Adrenal gland (tissue), 12 donors: ENCODE data around the gene ROM1. TPM values are rescaled to one million over a fixed set of nuclear protein-coding genes. Genes with fewer than 3 reads are reported as not detected.
"Not testable (repeated sequence)": the region's sequence is repeated elsewhere in the genome, so short reads cannot be mapped to it uniquely, and the experiment has no call there.

Experiments used
- DNase-seq, 7 donors: peaks; one replicate each; pipeline ENCODE4 v3.0.0-alpha.2; 2019 to 2020
- H3K27ac ChIP-seq, 5 donors: fragments of 200-600 bp; sonication (generic) in 4 of 5; 1 replicate in 3 of 5; 2 replicates in 2 of 5; pipeline versions ENCODE4 v1.5.1 to v1.8.0; 2016 to 2020; ENCODE audit warnings: mild to moderate bottlenecking in 1 of 5
- H3K27me3 ChIP-seq: fragments of 200-600 bp; 2 replicates; pipeline ENCODE4 v1.8.0; 2021
- H3K36me3 ChIP-seq, 2 donors: fragments of 200-600 bp; replicated peaks in 1 of 2; 1 replicate in 1 of 2; 2 replicates in 1 of 2; pipeline versions ENCODE4 v1.5.1 to v1.8.0; 2018 to 2022
- H3K4me1 ChIP-seq, 2 donors: fragments of 200-600 bp; replicated peaks in 1 of 2; 1 replicate in 1 of 2; 2 replicates in 1 of 2; pipeline versions ENCODE4 v1.5.1 to v1.8.0; 2018 to 2021
- H3K4me3 ChIP-seq, 4 donors: fragments of 200-600 bp; sonication (generic) in 3 of 4; one replicate each; pipeline ENCODE4 v1.5.1; 2016 to 2018
- H3K9me3 ChIP-seq, 3 donors: fragments of 200-600 bp; sonication (generic) in 1 of 3; replicated peaks in 1 of 3; 1 replicate in 2 of 3; 2 replicates in 1 of 3; pipeline versions ENCODE4 v1.5.1 to v1.8.0; 2016 to 2021
- POLR2A ChIP-seq, 2 donors: fragments of 450-650 bp; IDR thresholded peaks; one replicate each; pipeline ENCODE4 v1.6.1; 2017; ENCODE audit warnings: antibody characterized with exemption in 2 of 2, mild to moderate bottlenecking in 2 of 2, moderate library complexity in 1 of 2
- WGBS, 4 donors: extraction: QIAGEN DNeasy Blood & Tissue Kit in 2 of 4; methylation state at CpG; one replicate each; pipeline versions ENCODE4 v1.1.5 to v1.1.7; 2013 to 2017; 5-methylcytosine and 5-hydroxymethylcytosine counted together
- intact Hi-C, 2 donors: fragments of 100-400 bp; cut with DNase I; formaldehyde crosslinking; loops; one replicate each; pipeline versions ENCODE4 v1.14.1 to v1.15.0; 2022 to 2023
- polyA plus RNA-seq, 3 donors: library from polyadenylated mRNA; stranded (reverse); fragments of 200-250 nt in 2 of 3; fragments of 350-450 nt in 1 of 3; fragmentation: Illumina TruSeq in 1 of 3; extraction: RNeasy Lipid Tissue Mini Kit (QIAGEN cat#74804) in 1 of 3; gene quantifications; one replicate each; pipeline ENCODE4 v1.2.3, GENCODE V29; 2013 to 2014
- total RNA-seq, 9 donors: library from RNA; depleted of rRNA in 4 of 9; stranded (reverse); fragments of >200 nt in 4 of 9; fragments of 120-200 nt in 1 of 9; fragmentation: NEBNext Ultra II Directional in 1 of 9; extraction: Animal tissue kit (Norgen Biotek cat#: 25700) in 1 of 9; gene quantifications; one replicate each; pipeline versions ENCODE4 v1.1.0 to v1.2.4, GENCODE V29; 2013 to 2023
- TF ChIP-seq, protein P1 (sequence below), 6 experiments: fragments of 450-650 bp in 4 of 6; fragments of 200-600 bp in 2 of 6; sonication (generic) in 1 of 6; IDR thresholded peaks; 1 replicate in 5 of 6; 2 replicates in 1 of 6; pipeline versions ENCODE4 v1.5.1 to v1.8.0; 2016 to 2021; ENCODE audit warnings: antibody characterized with exemption in 6 of 6, mild to moderate bottlenecking in 2 of 6, moderate library complexity in 1 of 6
- donor health status: healthy with polysubstance abuse.
- donor health status: Bipolar disorder and iron deficiency.
- donor health status: DM: yes; HTN: yes; CAD: no.
- donor health status: DM: no; HTN: no; CAD: no.
- donor health status: DM: no; HTN: no; CAD: no.
- donor health status: DM: yes; HTN: yes; CAD: no.

The ROM1 gene
- total and polyA plus RNA-seq, 12 donors, result 1.6 to 22.3 (median 5.3) TPM

DNA sequence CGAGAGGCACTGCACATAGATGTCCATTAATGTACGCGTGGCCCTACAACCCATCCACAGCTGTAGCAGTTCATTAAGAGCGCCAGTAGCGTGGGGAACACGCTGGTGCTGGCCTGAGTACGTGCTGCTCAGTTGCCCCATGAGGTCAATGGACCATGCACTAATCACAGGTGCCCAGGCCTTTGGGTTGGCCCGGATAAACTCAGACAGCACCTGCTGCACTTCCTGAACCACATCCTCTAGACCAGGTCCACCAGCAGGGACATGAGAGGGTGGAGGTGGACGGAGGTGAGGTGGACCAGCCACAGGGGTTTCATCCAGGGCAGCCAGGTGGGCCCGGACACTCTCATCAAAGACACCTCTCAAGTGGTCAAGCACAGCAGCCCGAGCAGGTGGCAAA lies 36.4 kb downstream of the ROM1 start:
- DNase-seq, result no peak
- Histone ChIP-seq H3K4me1 (peaks cover 21 to 37% of the 10 kb centered on the region in 2 donors), H3K4me3 (no peak overlapping the region), H3K36me3 (peaks cover 0 to 19% of the 10 kb centered on the region in 2 donors), H3K27me3 (no peaks in the 10 kb centered on the region), H3K27ac (no peak overlapping the region), H3K9me3 (no peaks in the 10 kb centered on the region)
- 87 to 95% (median 91%) methylated on average over 9 to 11 of the region's 11 CpGs for WGBS, 4 donors
- intact Hi-C loops, result no loop called here
- no peak for TF ChIP-seq POLR2A (IDR thresholded peaks at IDR 0.05)
- TF ChIP-seq, protein P1, sequence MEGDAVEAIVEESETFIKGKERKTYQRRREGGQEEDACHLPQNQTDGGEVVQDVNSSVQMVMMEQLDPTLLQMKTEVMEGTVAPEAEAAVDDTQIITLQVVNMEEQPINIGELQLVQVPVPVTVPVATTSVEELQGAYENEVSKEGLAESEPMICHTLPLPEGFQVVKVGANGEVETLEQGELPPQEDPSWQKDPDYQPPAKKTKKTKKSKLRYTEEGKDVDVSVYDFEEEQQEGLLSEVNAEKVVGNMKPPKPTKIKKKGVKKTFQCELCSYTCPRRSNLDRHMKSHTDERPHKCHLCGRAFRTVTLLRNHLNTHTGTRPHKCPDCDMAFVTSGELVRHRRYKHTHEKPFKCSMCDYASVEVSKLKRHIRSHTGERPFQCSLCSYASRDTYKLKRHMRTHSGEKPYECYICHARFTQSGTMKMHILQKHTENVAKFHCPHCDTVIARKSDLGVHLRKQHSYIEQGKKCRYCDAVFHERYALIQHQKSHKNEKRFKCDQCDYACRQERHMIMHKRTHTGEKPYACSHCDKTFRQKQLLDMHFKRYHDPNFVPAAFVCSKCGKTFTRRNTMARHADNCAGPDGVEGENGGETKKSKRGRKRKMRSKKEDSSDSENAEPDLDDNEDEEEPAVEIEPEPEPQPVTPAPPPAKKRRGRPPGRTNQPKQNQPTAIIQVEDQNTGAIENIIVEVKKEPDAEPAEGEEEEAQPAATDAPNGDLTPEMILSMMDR (IDR thresholded peaks at IDR 0.05), result no peak

- WGBS, 4 donors, result 88 to 97% (median 93%) methylated on average over 12 of the region's 12 CpGs
- not testable (repeated sequence) for DNase-seq
Observed at GRCh38 chr11:62650283-62650682, 37.2 kb downstream of the ROM1 start.

DNA sequence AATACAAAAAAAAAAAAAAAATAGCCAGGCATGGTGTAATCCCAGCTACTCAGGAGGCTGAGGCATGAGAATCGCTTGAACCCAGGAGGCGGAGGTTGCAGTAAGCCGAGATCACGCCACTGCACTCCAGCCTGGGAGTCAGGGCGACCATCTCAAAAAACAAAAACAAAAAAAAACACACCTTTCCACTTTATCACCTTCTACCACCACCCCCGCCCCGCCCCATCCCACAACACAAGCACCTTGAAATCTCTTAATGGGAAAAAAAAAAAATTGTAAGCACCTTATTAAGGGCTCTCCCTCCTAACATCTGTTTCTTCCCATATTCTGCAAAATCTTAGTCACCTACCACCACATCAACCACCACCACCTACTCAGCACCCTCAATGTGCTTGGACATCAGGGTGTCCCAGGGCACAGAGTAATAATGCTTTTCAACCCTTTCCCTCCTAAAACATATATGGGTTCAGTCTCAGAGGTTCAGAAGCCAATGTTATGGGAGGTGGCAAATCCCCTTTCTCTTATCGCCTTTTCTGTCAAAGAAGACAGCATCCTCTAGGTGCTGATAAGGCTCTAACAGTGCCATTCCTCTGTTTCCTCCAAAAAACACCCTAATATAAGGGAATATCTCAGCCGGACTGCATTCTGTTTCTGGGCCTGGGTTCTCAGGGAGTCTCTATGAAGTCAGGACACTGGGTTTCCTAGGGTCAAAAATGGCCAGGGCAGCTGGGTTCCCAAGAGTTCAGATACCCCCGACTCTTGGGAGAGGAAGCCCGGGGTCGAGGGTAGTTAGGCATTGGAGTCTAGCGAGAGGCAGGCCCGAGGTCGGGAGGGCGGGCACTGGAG lies 39.3 kb downstream of the ROM1 start:
- WGBS, 4 donors, result 37 to 62% (median 39%) methylated on average over 10 to 16 of the region's 16 CpGs
- intact Hi-C loops, result no loop called here
- Histone ChIP-seq H3K4me3 (peak overlapping the region; percentile 5 to 90 (median 78)), H3K27ac (peak overlapping the region; percentile 47 to 95 (median 73)), H3K27me3 (no peaks in the 10 kb centered on the region), H3K36me3 (peaks cover 0 to 18% of the 10 kb centered on the region in 2 donors), H3K4me1 (peaks cover 10 to 17% of the 10 kb centered on the region in 2 donors), H3K9me3 (no peaks in the 10 kb centered on the region)
- TF ChIP-seq, protein P1 (IDR thresholded peaks at IDR 0.05), result no peak
- no peak for TF ChIP-seq POLR2A (IDR thresholded peaks at IDR 0.05)
- no peak for DNase-seq

More at GRCh38 chr11:62650283-62650682, 37.2 kb downstream of the ROM1 start:
- H3K27me3 ChIP-seq, H3K27ac ChIP-seq, H3K4me3 ChIP-seq, H3K9me3 ChIP-seq, intact Hi-C loops: not testable (repeated sequence)
- peaks cover 21 to 30% of the 10 kb centered on the region in 2 donors for H3K4me1 ChIP-seq
- H3K36me3 ChIP-seq, result peaks cover 0 to 18% of the 10 kb centered on the region in 2 donors

DNA sequence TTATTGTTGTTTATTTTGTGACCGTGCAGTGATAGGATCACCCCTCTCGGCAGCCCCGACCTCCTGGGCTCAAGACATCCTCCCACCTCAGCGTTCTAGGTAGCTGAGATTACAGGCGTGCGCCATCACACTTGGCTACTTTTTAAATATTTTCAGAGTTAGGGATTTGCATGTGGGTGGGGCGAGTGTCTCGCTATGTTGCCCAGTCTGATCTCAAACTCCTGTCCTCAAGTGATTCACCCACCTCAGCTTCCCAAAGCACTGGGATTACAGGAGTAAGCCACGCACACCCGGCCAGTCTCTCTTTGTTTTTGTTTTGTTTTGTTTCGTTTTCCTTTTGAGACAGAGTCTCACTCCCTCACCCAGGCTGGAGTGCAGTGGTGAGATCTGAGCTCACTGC lies 41.2 kb downstream of the ROM1 start:
- Histone ChIP-seq H3K9me3 (no peaks in the 10 kb centered on the region), H3K4me3 (no peak overlapping the region), H3K27me3 (no peaks in the 10 kb centered on the region), H3K27ac (no peak overlapping the region), H3K36me3 (peaks cover 0 to 3% of the 10 kb centered on the region in 2 donors), H3K4me1 (peaks cover 10 to 14% of the 10 kb centered on the region in 2 donors)
- no peak for TF ChIP-seq POLR2A (IDR thresholded peaks at IDR 0.05)
- TF ChIP-seq, protein P1 (IDR thresholded peaks at IDR 0.05), result no peak
- WGBS, 4 donors, result 84 to 85% (median 84%) methylated on average over 11 of the region's 11 CpGs
- DNase-seq, result no peak
- intact Hi-C loops, result no loop called here
